NCI-H526 treated with DMSO at 0.1 percent for 48 hours (cell line): Measurements from ENCODE around the gene DLX5.
A peak's percentile ranks its signal among the peaks of the same experiment; 100 is the strongest.

Experiments
- DNase-seq: peaks from one replicate; lab custom pipeline; 2025; lab: John Stamatoyannopoulos, UW

DLX5 gene

GRCh38 chr7:97018126-97018601, 6.5 kb downstream of the DLX5 start:
- no peak for DNase-seq

DNA sequence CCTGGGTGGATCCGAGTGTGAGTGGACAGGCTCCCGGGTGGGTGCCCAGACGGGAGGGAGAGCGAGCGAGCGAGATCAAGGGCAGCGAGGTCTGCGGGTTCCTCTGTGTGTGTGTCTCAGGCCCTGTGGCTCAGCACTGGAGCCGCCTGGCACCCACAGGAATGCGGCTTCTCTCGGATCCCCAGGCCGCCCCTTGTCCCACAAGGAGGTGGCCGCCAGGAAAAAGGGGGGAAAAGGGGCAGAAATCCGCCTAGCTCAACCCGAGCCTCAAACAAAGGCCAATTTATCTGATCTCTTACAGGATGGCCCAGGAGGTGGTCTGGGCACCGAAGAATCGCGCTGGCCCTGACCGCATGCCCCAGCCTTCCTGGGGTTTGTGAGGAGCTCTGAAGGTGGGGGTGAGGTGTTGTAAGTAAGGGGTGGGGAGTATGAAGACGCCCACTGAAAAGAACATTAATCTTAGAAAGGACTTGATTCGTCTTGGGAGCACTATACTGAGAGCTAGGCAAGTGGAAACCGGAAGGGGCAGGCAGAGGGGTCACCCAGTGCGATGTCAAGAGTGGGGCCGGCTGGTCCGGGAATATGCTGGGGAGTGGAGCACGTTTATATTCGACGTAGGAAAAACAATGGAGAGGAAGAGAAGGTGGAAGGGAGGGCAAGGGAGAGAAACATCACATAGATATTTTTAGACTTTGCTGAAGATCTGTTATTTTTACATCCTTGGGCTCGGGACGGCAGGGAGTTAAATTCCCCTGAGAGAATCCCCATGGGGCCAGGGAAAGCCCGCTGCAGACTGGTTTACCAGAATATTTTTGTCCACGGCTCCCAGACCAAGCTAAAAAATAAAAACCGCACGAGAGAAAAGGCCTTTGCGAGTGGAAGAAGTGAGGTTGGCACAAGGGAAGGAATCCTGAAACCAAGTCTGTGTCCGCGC, 7.2 kb downstream of the DLX5 start:
- no peak for DNase-seq

DNA sequence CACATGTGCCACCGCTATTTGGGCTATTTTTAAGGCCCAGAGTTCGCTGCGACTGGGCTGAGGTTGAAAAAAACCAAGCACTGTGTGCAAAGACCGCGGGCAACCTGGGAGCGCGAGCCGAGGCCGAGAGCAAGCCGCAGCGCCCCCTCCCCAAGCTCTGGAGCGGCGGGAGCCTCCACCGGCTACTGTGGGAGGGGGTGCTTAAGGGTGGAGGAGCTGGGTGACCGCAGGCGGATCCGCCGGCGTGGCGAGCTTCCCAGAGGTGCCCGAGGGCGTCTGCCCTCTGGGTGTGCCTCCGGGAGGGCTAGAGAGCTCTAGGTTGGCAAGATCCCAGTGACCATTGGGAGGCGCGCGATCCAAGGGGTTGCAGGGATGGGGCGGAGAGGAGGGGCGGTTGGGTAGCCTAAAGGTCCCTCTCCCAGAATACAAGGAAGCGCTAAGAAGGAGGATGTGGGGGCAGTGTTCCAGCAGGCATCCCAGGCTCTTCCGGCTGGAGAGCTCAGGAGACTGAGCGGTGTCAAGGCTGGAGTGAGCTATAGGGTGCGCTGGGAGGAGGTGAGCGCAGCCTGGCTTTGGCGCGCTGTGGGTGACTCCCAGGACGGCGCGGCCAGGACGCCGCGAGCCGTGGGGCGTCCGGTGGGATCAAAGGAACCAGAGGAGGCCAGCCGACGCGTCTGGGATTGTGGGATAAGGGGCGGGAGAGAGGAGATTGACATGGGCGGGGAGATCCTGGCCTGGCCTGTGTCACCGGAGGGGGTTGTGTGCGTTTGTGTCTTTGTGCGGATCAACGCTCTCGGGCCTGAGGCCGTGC, 8.0 kb downstream of the DLX5 start:
- peak; percentile 69 for DNase-seq

DNA sequence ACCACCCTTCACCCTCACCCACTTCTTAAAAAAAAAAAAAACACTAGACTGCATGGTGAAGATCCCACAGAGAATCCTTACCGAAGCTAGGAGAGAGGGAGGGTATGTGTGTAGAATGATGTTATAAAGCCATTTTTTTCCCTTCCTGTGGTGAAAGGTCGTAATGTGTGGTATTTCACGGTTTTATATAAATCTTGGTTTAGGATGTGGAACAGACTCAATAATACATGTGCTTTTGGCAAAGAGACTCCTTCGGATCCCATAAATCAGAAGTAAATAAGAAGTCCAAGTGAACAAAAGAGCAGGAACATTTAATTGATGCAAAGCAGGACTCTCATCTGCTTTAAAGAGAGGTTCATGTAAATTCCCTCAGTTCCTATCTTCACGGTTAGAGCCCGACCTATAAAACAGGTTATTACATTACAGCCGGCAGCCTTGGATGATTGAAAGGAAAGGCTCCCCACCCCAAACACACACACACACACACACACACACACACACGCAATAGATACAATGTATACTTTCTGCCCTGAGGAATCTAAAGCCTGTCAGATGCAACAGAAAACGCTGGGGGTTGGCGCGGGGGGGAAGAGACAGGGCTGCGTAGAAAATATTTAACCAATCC, 8.8 kb downstream of the DLX5 start:
- DNase-seq = peak; percentile 90

- no peak for DNase-seq
Measured at GRCh38 chr7:97015279-97015678, 9.4 kb downstream of the DLX5 start.

DNA sequence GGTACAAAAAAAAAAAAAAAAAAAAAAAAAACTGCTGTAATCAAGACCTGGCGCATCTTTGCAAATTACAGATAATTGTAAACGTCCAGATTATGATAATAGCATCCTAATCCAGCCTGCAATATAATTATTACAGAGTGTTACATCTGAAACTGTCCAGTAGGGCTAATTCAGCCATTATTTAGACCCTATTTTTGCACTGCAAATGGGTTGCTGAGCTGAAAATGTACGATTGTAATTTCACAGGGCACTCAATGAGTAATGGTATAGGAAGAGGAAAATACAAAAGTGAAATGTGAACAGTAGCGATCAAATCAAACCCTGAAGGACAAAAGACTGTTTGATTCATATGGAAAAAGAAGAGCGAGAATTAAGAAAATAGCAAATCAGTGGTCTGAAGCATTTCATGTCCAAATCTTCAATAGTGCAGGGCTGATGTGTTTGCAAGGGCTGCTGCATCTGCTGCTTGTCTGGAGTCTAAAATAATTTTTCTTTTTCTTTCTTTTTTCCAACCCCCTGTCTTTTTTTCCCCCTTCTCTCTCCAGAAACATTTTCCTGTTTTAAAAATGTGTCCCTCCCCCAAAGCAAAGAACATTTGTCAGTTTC, 10.4 kb downstream of the DLX5 start:
- DNase-seq = no peak

GRCh38 chr7:97013845-97014134, 10.8 kb downstream of the DLX5 start:
- DNase-seq = no peak

DNA sequence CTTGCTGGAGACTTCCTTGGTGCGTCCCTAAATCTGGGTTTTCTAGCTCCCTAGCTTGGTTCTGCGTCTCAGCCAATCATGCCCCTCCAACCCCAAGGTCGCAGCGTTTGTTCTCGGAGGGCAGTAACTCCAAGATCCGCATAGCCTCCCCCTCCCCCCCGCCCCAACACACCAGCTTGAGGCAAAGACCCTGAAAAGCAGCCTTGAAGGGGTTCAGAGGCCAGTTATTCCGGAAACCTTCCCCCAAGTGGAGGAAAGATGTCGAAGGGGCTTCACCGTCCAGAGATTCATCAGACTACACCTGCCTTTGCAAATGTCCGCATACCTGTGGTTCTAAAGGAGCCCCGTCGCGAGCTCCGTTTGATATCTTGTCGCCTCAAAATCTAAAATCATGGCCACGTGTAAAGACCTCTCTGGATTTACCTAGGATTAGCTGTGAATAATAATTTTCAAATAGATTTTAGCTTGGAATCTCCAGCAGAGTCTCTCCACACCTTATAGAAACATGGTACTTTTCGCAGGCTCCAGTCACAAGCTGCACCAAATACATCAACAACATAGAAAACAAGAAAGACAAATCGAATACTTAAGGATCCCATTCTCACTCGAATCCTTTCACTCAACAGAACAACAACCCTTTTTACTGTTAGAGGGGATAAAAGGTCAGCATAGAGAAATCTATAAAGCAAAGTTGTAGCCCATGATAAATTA, 11.3 kb downstream of the DLX5 start:
- no peak for DNase-seq

DNA sequence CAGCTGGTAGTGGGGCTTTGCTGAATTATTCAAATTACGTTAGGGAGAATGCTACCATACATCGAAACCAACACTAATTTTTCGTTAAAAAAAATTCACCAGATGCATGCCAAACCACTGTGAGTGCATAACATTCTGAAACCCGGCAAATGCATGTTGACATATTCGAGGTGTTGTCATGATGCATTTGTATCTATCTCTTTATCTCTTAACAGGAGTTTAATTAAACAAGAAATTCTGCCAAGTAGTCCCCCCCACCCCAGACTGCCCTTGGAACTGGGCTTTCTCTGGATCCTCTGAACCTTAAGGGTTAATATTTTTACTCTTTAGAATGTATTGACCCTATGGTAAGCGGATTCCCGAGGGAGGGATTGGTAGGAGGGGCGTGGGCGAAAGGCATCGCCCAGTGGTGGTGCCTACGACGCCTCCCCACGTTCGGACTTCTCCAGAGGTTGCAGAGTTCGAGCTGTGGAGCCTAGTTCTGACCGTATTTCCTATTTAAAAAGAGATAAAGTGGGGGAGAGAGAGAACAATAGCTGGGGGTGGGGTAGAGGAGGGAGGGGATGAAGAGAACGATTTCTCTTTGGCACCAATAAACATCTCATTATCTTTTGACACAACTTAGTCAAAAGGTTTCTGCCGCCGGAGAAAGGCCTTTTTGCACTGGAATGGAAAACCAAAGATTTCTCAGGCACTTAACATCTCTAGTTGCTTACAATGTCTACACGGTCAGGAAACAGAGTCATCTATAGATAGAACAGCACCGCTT, 12.1 kb downstream of the DLX5 start:
- DNase-seq = no peak

- DNase-seq = no peak
Measured at GRCh38 chr7:97011536-97012364, 12.9 kb downstream of the DLX5 start.

- no peak for DNase-seq
Measured at GRCh38 chr7:97011104-97011503, 13.5 kb downstream of the DLX5 start.

GRCh38 chr7:97009753-97010732, 14.6 kb downstream of the DLX5 start:
- DNase-seq = no peak

GRCh38 chr7:97008275-97008917, 16.2 kb downstream of the DLX5 start:
- DNase-seq = no peak

DNA sequence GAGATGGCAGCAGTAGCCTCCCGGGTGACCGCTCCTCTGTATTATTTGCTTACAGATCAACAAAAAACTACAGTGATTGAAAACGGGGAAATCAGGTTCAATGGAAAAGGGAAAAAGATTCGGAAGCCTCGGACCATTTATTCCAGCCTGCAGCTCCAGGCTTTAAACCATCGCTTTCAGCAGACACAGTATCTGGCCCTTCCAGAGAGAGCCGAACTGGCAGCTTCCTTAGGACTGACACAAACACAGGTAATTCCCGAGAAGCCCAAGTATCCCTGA, 17.1 kb downstream of the DLX5 start:
- DNase-seq = no peak

DNA sequence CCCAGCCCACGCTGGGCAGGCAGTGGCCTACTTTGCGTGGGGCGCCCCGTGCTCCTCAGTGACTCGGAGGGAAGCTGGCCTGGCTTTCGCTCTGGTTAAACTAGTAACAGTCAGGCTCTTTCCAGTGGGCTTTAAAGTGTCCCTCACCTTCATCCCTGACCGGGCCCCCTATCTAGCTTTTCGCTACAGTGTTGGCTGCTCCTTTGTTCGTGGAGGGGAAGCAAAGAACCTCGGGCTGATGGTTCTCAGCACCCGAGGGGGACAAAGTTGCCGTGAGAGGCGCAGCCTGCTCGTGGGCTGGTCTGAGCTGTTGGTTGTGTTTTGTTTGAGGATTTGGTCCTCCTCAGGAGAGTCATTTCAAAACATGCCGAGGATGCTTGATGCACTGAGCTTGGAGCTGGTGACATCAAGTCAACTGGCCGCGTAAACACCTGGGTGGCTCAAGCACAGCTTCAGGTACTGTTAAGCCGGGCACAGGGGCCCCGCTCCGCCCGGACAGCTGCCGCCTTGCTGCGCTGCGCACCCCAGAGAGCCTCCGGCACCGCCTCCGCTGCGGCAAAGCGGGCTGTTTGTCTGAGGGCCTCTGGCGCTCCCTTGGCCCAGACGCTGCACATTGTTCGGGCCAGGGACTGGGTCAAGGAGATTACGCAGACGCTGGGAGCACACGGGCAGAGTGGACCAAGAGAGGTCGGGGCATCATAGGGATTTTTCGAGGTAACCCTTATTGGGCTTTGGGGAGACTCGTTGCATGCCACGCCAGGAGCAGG, 17.6 kb downstream of the DLX5 start:
- no peak for DNase-seq

GRCh38 chr7:97006055-97006815, 18.4 kb downstream of the DLX5 start:
- DNase-seq = peak; percentile 81
